ENCODE data around the gene MRPS25.

GRCh38 chr3:15098503-15099363, 33.6 kb upstream of the MRPS25 start, which contains the start of gene RBSN:
- TF ChIP-seq CTCF (IDR thresholded peaks at IDR 0.05), result no peak
- TF ChIP-seq POLR2A (IDR thresholded peaks at IDR 0.05), result peak in 1 of 2 donors; percentile 70

All from vagina (tissue), 2 donors.